SJSA1 (cell line): ENCODE measurements around the gene MSLN. TPM values are rescaled to one million over a fixed set of nuclear protein-coding genes. Genes with fewer than 3 reads are reported as not detected.

ENCODE experiments used
- DNase-seq, 2 experiments: peaks; one replicate each; pipeline ENCODE4 v3.0.0-alpha.2; 2015 to 2020; ENCODE audit warnings: low spot score in 2 of 2, low read depth in 1 of 2
- H3K27ac ChIP-seq: fragments of 250-450 bp; sonication (Bioruptor Pico); 2 replicates; pipeline ENCODE4 v1.5.1; 2020; ENCODE audit warnings: mild to moderate bottlenecking, moderate library complexity
- H3K27me3 ChIP-seq: fragments of 250-450 bp; sonication (Bioruptor Pico); replicated peaks from 2 replicates; pipeline ENCODE4 v1.5.1; 2020; ENCODE audit warnings: mild to moderate bottlenecking, moderate library complexity
- H3K36me3 ChIP-seq: fragments of 250-450 bp; sonication (Bioruptor Pico); 2 replicates; pipeline ENCODE4 v1.5.1; 2020; ENCODE audit warnings: mild to moderate bottlenecking
- H3K4me1 ChIP-seq: fragments of 250-450 bp; sonication (Bioruptor Pico); replicated peaks from 2 replicates; pipeline ENCODE4 v1.6.1; 2021; ENCODE audit warnings: mild to moderate bottlenecking
- H3K4me3 ChIP-seq: fragments of 250-450 bp; sonication (Bioruptor Pico); 2 replicates; pipeline ENCODE4 v1.5.1; 2020; ENCODE audit warnings: mild to moderate bottlenecking
- H3K9me3 ChIP-seq: fragments of 250-450 bp; sonication (Bioruptor Pico); replicated peaks from 2 replicates; pipeline ENCODE4 v1.5.1; 2020; ENCODE audit warnings: mild to moderate bottlenecking
- total RNA-seq: library from RNA; depleted of rRNA; stranded (reverse); fragments of >200 nt; shearing (Covaris generic); gene quantifications from 2 replicates; pipeline ENCODE4 v1.2.3, GENCODE V29; 2014

MSLN gene
- total RNA-seq, 1 experiment from 2014 or later = not detected

DNA sequence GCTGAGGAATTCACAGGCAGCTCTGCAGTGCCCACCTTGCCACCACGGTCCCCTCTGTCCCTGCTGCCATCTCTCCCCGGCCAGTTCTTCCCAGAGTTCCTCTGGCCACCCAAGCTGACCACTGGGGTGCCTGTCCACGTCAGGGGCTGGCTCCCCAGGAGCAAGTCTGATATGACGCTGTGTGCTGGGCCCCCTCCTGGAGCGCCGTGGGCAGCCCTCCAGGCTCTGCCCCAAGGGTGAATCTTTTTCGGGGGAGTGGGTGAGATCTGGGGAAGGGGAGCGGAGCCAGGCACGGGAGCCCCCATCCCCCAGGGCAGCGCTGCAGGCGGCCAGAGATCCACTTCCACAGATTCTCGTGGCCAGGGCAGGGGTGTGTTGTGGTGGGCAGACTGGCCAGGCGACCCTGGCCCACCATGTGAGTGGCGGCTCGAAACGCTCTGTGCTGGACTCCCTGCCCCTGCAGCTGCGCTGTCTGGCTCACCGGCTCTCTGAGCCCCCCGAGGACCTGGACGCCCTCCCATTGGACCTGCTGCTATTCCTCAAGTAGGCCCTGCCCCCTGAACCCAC is 3.7 kb downstream of the MSLN start:
- H3K4me3 ChIP-seq = no peak overlapping the region
- H3K27ac ChIP-seq = no peak overlapping the region
- H3K27me3 ChIP-seq = peaks cover 21% of the 10 kb centered on the region; the same call in 1 of the 2 replicates
- H3K9me3 ChIP-seq = no peaks in the 10 kb centered on the region
- DNase-seq = no peak
- no peaks in the 10 kb centered on the region; the same call in 1 of the 2 replicates for H3K4me1 ChIP-seq
- H3K36me3 ChIP-seq = no peaks in the 10 kb centered on the region

GRCh38 chr16:764848-765487 is 4.4 kb downstream of the MSLN start:
- H3K9me3 ChIP-seq = no peaks in the 10 kb centered on the region
- no peak overlapping the region for H3K27ac ChIP-seq
- H3K4me1 ChIP-seq = no peaks in the 10 kb centered on the region; the same call in 1 of the 2 replicates
- H3K36me3 ChIP-seq = no peaks in the 10 kb centered on the region
- no peak for DNase-seq
- H3K4me3 ChIP-seq = no peak overlapping the region
- H3K27me3 ChIP-seq = peaks cover 21% of the 10 kb centered on the region; the same call in 1 of the 2 replicates

DNA sequence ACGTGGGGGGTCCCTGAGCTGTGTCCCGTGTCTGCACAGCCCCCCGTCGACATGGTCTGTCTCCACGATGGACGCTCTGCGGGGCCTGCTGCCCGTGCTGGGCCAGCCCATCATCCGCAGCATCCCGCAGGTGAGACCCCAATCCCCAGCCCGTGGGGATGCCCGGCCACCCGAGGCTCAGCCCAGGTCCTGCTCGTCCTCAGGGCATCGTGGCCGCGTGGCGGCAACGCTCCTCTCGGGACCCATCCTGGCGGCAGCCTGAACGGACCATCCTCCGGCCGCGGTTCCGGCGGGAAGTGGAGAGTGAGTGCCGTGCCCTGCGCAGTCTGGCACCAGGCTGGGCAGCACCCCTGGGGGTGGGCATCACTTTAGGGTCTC is 4.9 kb downstream of the MSLN start:
- peaks cover 21% of the 10 kb centered on the region; the same call in 1 of the 2 replicates for H3K27me3 ChIP-seq
- no peak for DNase-seq
- no peaks in the 10 kb centered on the region; the same call in 1 of the 2 replicates for H3K4me1 ChIP-seq
- no peak overlapping the region for H3K4me3 ChIP-seq
- H3K9me3 ChIP-seq = no peaks in the 10 kb centered on the region
- no peak overlapping the region for H3K27ac ChIP-seq
- H3K36me3 ChIP-seq = no peaks in the 10 kb centered on the region

DNA sequence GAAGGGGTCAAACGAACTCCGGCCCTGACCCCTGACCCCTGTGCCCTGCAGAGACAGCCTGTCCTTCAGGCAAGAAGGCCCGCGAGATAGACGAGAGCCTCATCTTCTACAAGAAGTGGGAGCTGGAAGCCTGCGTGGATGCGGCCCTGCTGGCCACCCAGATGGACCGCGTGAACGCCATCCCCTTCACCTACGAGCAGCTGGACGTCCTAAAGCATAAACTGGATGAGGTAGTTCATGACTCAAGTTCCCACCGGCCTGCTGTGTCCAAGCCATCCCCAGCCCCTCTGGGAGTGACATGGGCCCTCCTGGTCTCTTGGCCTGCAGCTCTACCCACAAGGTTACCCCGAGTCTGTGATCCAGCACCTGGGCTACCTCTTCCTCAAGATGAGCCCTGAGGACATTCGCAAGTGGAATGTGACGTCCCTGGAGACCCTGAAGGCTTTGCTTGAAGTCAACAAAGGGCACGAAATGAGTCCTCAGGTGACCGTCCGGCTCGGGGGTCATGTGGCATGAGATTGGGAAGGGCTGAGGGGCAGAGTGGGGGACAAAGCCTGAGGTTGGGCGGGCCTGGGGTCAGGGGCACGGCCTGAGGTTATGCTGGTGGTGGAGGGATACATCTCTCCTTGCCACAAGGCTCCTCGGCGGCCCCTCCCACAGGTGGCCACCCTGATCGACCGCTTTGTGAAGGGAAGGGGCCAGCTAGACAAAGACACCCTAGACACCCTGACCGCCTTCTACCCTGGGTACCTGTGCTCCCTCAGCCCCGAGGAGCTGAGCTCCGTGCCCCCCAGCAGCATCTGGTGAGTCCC is 5.7 kb downstream of the MSLN start:
- no peaks in the 10 kb centered on the region for H3K36me3 ChIP-seq
- no peak for DNase-seq
- H3K9me3 ChIP-seq = no peaks in the 10 kb centered on the region
- H3K4me3 ChIP-seq = no peak overlapping the region
- 0 out of 2 replicates have a peak, but pooled peaks cover 16% of the 10 kb centered on the region for H3K27me3 ChIP-seq
- H3K27ac ChIP-seq = no peak overlapping the region
- H3K4me1 ChIP-seq = no peaks in the 10 kb centered on the region

- H3K4me1 ChIP-seq = no peaks in the 10 kb centered on the region
- no peaks in the 10 kb centered on the region for H3K36me3 ChIP-seq
- DNase-seq = no peak
- H3K9me3 ChIP-seq = no peaks in the 10 kb centered on the region
- no peak overlapping the region for H3K4me3 ChIP-seq
- H3K27me3 ChIP-seq = 0 out of 2 replicates have a peak, but pooled peaks cover 10% of the 10 kb centered on the region
- no peak overlapping the region for H3K27ac ChIP-seq
Observed at GRCh38 chr16:766820-767640, 6.5 kb downstream of the MSLN start.

- Histone ChIP-seq H3K27me3 (0 out of 2 replicates have a peak, but pooled peaks cover 8% of the 10 kb centered on the region), H3K4me1 (no peaks in the 10 kb centered on the region), H3K9me3 (no peaks in the 10 kb centered on the region), H3K27ac (no peak overlapping the region), H3K36me3 (no peaks in the 10 kb centered on the region), H3K4me3 (no peak overlapping the region)
- DNase-seq = no peak
Observed at GRCh38 chr16:767743-768235, 7.3 kb downstream of the MSLN start.

GRCh38 chr16:768428-768827 is 7.9 kb downstream of the MSLN start:
- H3K27ac ChIP-seq = no peak overlapping the region
- DNase-seq = no peak
- 0 out of 2 replicates have a peak, but pooled peaks cover 5% of the 10 kb centered on the region for H3K27me3 ChIP-seq
- H3K4me1 ChIP-seq = no peaks in the 10 kb centered on the region
- no peaks in the 10 kb centered on the region for H3K36me3 ChIP-seq
- no peak overlapping the region for H3K4me3 ChIP-seq
- no peaks in the 10 kb centered on the region for H3K9me3 ChIP-seq

- no peaks in the 10 kb centered on the region for H3K9me3 ChIP-seq
- no peak overlapping the region for H3K27ac ChIP-seq
- DNase-seq = no peak
- no peaks in the 10 kb centered on the region for H3K4me1 ChIP-seq
- no peaks in the 10 kb centered on the region for H3K36me3 ChIP-seq
- H3K27me3 ChIP-seq = 0 out of 2 replicates have a peak, but pooled peaks cover under 1% of the 10 kb centered on the region
- no peak overlapping the region for H3K4me3 ChIP-seq
Observed at GRCh38 chr16:769184-769784, 8.8 kb downstream of the MSLN start.

GRCh38 chr16:769934-770333 is 9.4 kb downstream of the MSLN start:
- Histone ChIP-seq H3K27me3 (no peaks in the 10 kb centered on the region), H3K4me3 (no peak overlapping the region), H3K27ac (no peak overlapping the region), H3K4me1 (no peaks in the 10 kb centered on the region), H3K9me3 (no peaks in the 10 kb centered on the region), H3K36me3 (no peaks in the 10 kb centered on the region)
- DNase-seq = no peak

DNA sequence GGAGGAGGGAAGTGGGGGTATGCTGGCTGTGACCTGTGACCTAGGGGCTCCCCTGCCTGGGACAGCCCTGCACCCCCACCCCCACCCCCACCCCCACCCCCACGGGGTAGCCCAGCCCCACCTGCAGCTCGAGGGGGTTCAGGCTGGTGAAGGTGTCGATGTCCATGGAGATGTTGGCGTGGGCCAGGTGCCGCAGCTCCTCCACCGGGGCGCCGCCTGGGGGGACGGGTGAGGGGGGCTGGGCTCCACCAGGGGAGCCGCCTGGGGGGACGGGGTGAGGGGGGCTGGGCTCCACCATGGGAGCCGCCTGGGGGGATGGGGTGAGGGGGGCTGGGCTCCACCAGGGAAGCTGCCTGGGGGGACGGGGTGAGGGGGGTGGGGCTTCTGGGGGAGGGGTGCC is 9.9 kb downstream of the MSLN start:
- no peaks in the 10 kb centered on the region for H3K36me3 ChIP-seq
- no peaks in the 10 kb centered on the region for H3K27me3 ChIP-seq
- H3K4me1 ChIP-seq = no peaks in the 10 kb centered on the region
- DNase-seq = no peak
- H3K9me3 ChIP-seq = no peaks in the 10 kb centered on the region
- H3K4me3 ChIP-seq = no peak overlapping the region
- H3K27ac ChIP-seq = no peak overlapping the region

GRCh38 chr16:772959-773358 is 12.4 kb downstream of the MSLN start:
- Histone ChIP-seq H3K4me1 (no peaks in the 10 kb centered on the region), H3K27me3 (no peaks in the 10 kb centered on the region), H3K36me3 (no peaks in the 10 kb centered on the region), H3K4me3 (no peak overlapping the region), H3K9me3 (no peaks in the 10 kb centered on the region), H3K27ac (no peak overlapping the region)
- no peak for DNase-seq

- Histone ChIP-seq H3K27ac (no peak overlapping the region), H3K36me3 (no peaks in the 10 kb centered on the region), H3K9me3 (no peaks in the 10 kb centered on the region), H3K27me3 (no peaks in the 10 kb centered on the region), H3K4me1 (no peaks in the 10 kb centered on the region), H3K4me3 (no peak overlapping the region)
- DNase-seq = no peak
Observed at GRCh38 chr16:774086-775001, 13.8 kb downstream of the MSLN start.
